ENCODE data around the gene DENND5A. TPM values are rescaled to one million over a fixed set of nuclear protein-coding genes. Genes with fewer than 3 reads are reported as not detected.

The DENND5A gene
- total and polyA plus RNA-seq, 10 of the 15 experiments (the other 5 are each of a cell fraction or from before 2014, with no cell fraction given), result 15.6 to 157 (median 85.1) TPM

DNA sequence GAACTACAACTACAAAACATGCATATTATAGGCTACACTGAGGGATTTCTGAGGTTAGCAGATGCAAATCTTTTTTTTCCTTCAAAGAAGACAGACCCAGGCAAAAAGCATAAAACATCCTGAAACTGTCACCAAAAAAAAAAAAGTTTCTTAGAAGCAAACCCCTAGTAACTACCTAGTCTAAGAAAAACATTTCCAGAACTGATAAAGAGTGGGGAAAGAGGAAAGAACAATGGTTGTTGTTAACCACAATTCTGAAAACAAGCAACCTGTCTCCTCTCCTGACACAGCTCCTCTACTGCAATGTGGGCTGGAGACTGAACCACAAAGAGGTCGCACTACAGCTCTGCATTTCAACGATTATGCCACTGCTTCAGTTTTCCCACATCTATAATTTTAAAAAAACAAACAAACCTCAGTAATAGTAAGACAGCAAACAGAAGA lies 15.0 kb downstream of the DENND5A start:
- ATAC-seq, result peak; percentile 83
- Histone ChIP-seq H3K4me2 (ENCODE audit: control insufficient read depth, insufficient read depth) (peak overlapping the region; percentile 72), H3K27me3 (replicated peaks in 1 of 2; ENCODE audit: control insufficient read depth in 2 of 2, insufficient read depth in 2 of 2, low read length in 1 of 2) (no peaks in the 10 kb centered on the region), H3K9me3 (replicated peaks; ENCODE audit: control insufficient read depth, insufficient read depth, low read length) (no peaks in the 10 kb centered on the region), H3K4me3 (no peak overlapping the region), H3K36me3 (ENCODE audit: control insufficient read depth in 2 of 2, insufficient read depth in 2 of 2, low read length in 1 of 2) (no peaks in the 10 kb centered on the region), H3K79me2 (ENCODE audit: control insufficient read depth, insufficient read depth, low read length) (peaks cover 20% of the 10 kb centered on the region), H3K9ac (ENCODE audit: control insufficient read depth, insufficient read depth, low read length) (no peak overlapping the region), H2AFZ (ENCODE audit: control insufficient read depth, low read depth, low read length) (no peak overlapping the region), H3K4me1 (ENCODE audit: control insufficient read depth, insufficient read depth, low read length) (peaks cover 30% of the 10 kb centered on the region), H3K27ac (ENCODE audit: control insufficient read depth, insufficient read depth) (peak overlapping the region; percentile 35; the same call in 1 of the 2 replicates), H4K20me1 (ENCODE audit: control insufficient read depth, insufficient read depth) (no peaks in the 10 kb centered on the region)
- DNase-seq (ENCODE audit: low read depth, low spot score), result peak; percentile 77
- POLR2A ChIA-PET, result interaction anchor here (0.6 to 2.5 kb wide), 7 partner anchors 11 to 315 kb away, joined by 3 to 7 read pairs (median 3); no protein-coding TSS in a partner anchor
- RAD21 ChIA-PET (ENCODE audit: unreplicated experiment), result interaction anchor here (1.1 to 2.3 kb wide), 6 partner anchors 11 to 83 kb away, joined by 3 to 11 read pairs (median 4); no protein-coding TSS in a partner anchor
- FAIRE-seq, result peak; percentile 93
- in situ Hi-C loops (cut with MboI), result no loop called here
- WGBS (ENCODE audit: insufficient coverage, insufficient replicate concordance, low lambda C conversion rate, missing lambda C conversion rate), result 4% methylated on average over 2 of the region's 2 CpGs
- intact Hi-C loops (cut with micrococcal nuclease; ENCODE audit: unreplicated experiment), result loop anchor here (2.0 kb wide), 1 partner anchor 39 kb away; no protein-coding TSS in a partner anchor
- CTCF ChIA-PET, result interaction anchor here (0.7 to 1.5 kb wide), 5 partner anchors 10 to 1630 kb away, joined by 3 to 5 read pairs (median 3); no protein-coding TSS in a partner anchor
- SMC1A ChIA-PET (ENCODE audit: uncharacterized antibody, unreplicated experiment), result interaction anchor here (0.7 to 3.3 kb wide), 10 partner anchors 11 to 338 kb away, joined by 3 to 19 read pairs (median 3); no protein-coding TSS in a partner anchor
- TSS peak; percentile 32 for BruUV-seq (replicated peaks)
- TF ChIP-seq SMAD5 (IDR thresholded peaks at IDR 0.05; ENCODE audit: low read depth) (no peak), MEF2A (IDR thresholded peaks at IDR 0.05; ENCODE audit: insufficient read depth, low read depth, low read length) (peak; percentile 56; the same call in 1 of the 2 replicates), RCOR1 (conservative IDR thresholded peaks at IDR 0.05; ENCODE audit: low read depth, low read length) (no peak), POU2F2 (IDR thresholded peaks at IDR 0.05; ENCODE audit: borderline replicate concordance, low read depth, low read length) (peak; percentile 80; the same call in 1 of the 3 replicates), ATF7 (IDR thresholded peaks at IDR 0.05; ENCODE audit: low read depth) (no peak), CBX5 (IDR thresholded peaks at IDR 0.05; ENCODE audit: low read depth) (peak; percentile 81), IRF4 (IDR thresholded peaks at IDR 0.05; ENCODE audit: low read depth, low read length) (0 out of 2 replicates have a peak, but pooled peaks have one; percentile 53), BMI1 (IDR thresholded peaks at IDR 0.05; ENCODE audit: borderline replicate concordance) (no peak), STAT3 (IDR thresholded peaks at IDR 0.05; ENCODE audit: low read depth, low read length) (0 out of 2 replicates have a peak, but pooled peaks have one; percentile 55), TBL1XR1 (IDR thresholded peaks at IDR 0.05; ENCODE audit: low read depth, low read length) (peak; percentile 57; the same call in 1 of the 2 replicates), PAX5 (IDR thresholded peaks at IDR 0.05; ENCODE audit: borderline replicate concordance, low read depth, low read length) (no peak), MTA3 (IDR thresholded peaks at IDR 0.05; ENCODE audit: borderline replicate concordance, low read length) (peak; percentile 35; the same call in 1 of the 2 replicates), DPF2 (IDR thresholded peaks at IDR 0.05) (no peak), YY1 (IDR thresholded peaks at IDR 0.05; ENCODE audit: low read depth, low read length) (0 out of 2 replicates have a peak, but pooled peaks have one; percentile 26), RUNX3 (IDR thresholded peaks at IDR 0.05; ENCODE audit: low read length) (peak; percentile 98), KDM1A (IDR thresholded peaks at IDR 0.05; ENCODE audit: borderline replicate concordance) (no peak), CREM (IDR thresholded peaks at IDR 0.05; ENCODE audit: low read depth) (peak; percentile 47; the same call in 1 of the 2 replicates)
- TF ChIP-seq, protein P1, sequence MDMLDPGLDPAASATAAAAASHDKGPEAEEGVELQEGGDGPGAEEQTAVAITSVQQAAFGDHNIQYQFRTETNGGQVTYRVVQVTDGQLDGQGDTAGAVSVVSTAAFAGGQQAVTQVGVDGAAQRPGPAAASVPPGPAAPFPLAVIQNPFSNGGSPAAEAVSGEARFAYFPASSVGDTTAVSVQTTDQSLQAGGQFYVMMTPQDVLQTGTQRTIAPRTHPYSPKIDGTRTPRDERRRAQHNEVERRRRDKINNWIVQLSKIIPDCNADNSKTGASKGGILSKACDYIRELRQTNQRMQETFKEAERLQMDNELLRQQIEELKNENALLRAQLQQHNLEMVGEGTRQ (IDR thresholded peaks at IDR 0.05; ENCODE audit: borderline replicate concordance, low read depth, low read length), result no peak
- TF ChIP-seq, protein P2, sequence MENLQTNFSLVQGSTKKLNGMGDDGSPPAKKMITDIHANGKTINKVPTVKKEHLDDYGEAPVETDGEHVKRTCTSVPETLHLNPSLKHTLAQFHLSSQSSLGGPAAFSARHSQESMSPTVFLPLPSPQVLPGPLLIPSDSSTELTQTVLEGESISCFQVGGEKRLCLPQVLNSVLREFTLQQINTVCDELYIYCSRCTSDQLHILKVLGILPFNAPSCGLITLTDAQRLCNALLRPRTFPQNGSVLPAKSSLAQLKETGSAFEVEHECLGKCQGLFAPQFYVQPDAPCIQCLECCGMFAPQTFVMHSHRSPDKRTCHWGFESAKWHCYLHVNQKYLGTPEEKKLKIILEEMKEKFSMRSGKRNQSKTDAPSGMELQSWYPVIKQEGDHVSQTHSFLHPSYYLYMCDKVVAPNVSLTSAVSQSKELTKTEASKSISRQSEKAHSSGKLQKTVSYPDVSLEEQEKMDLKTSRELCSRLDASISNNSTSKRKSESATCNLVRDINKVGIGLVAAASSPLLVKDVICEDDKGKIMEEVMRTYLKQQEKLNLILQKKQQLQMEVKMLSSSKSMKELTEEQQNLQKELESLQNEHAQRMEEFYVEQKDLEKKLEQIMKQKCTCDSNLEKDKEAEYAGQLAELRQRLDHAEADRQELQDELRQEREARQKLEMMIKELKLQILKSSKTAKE (IDR thresholded peaks at IDR 0.05; ENCODE audit: low read depth, poor library complexity, severe bottlenecking), result peak; percentile 55
- TF ChIP-seq, protein P3, sequence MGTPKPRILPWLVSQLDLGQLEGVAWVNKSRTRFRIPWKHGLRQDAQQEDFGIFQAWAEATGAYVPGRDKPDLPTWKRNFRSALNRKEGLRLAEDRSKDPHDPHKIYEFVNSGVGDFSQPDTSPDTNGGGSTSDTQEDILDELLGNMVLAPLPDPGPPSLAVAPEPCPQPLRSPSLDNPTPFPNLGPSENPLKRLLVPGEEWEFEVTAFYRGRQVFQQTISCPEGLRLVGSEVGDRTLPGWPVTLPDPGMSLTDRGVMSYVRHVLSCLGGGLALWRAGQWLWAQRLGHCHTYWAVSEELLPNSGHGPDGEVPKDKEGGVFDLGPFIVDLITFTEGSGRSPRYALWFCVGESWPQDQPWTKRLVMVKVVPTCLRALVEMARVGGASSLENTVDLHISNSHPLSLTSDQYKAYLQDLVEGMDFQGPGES (IDR thresholded peaks at IDR 0.05), result no peak
